HepG2 (cell line): ENCODE results near the gene NXT1. TPM values are rescaled to one million over a fixed set of nuclear protein-coding genes. Genes with fewer than 3 reads are reported as not detected.

Experiments
- FOXP1 ChIP-seq, 2 experiments: fragments of 450-650 bp in 1 of 2; IDR thresholded peaks; 2 replicates each; pipeline ENCODE4 v1.6.1; 2017 to 2018; ENCODE audit warnings: antibody characterized with exemption in 1 of 2
- HNRNPL ChIP-seq: fragments of 200-400 bp; formaldehyde crosslinking; IDR thresholded peaks from 2 replicates; pipeline ENCODE4 v1.6.1; 2017; ENCODE audit warnings: mild to moderate bottlenecking, low read depth, low read length
- HOXD1 ChIP-seq: sonication (generic); formaldehyde crosslinking; IDR thresholded peaks from 2 replicates; pipeline ENCODE4 v1.5.0; 2020; ENCODE audit warnings: missing genetic modification reagents
- KDM4B ChIP-seq: sonication (generic); formaldehyde crosslinking; IDR thresholded peaks from 2 replicates; pipeline ENCODE4 v1.4.0; 2020; ENCODE audit warnings: missing genetic modification reagents
- MBD4 ChIP-seq: IDR thresholded peaks from 2 replicates; pipeline ENCODE4 v1.6.1; 2012; ENCODE audit warnings: low read length, inconsistent platforms, borderline replicate concordance
- MED13 ChIP-seq: sonication (generic); formaldehyde crosslinking; IDR thresholded peaks from 2 replicates; pipeline ENCODE4 v1.5.0; 2020; ENCODE audit warnings: missing genetic modification reagents
- MXI1 ChIP-seq: IDR thresholded peaks from 3 replicates; pipeline ENCODE4 v1.6.1; 2012; ENCODE audit warnings: low read depth, low read length, inconsistent platforms, borderline replicate concordance
- NAIF1 ChIP-seq: sonication (generic); formaldehyde crosslinking; IDR thresholded peaks from 2 replicates; pipeline ENCODE4 v1.5.0; 2020; ENCODE audit warnings: mild to moderate bottlenecking, missing genetic modification reagents, borderline replicate concordance
- NFYC ChIP-seq: IDR thresholded peaks from 2 replicates; pipeline ENCODE4 v1.6.1; 2016; ENCODE audit warnings: missing genetic modification reagents, missing compliant biosample characterization
- RORA ChIP-seq: sonication (generic); formaldehyde crosslinking; IDR thresholded peaks from 2 replicates; pipeline ENCODE4 v1.5.0; 2020; ENCODE audit warnings: mild to moderate bottlenecking, missing genetic modification reagents, moderate library complexity
- THAP11 ChIP-seq: IDR thresholded peaks from 2 replicates; pipeline ENCODE4 v1.6.1; 2016; ENCODE audit warnings: missing biosample characterization, missing genetic modification reagents
- XBP1 ChIP-seq: sonication (generic); formaldehyde crosslinking; IDR thresholded peaks from 2 replicates; pipeline ENCODE4 v1.5.0; 2020; ENCODE audit warnings: missing genetic modification reagents
- ZHX2 ChIP-seq, 2 experiments: sonication (generic) in 1 of 2; formaldehyde crosslinking in 1 of 2; IDR thresholded peaks; 2 replicates each; pipeline versions ENCODE4 v1.6.1 to v1.9.0; 2014 to 2022; ENCODE audit warnings: antibody characterized with exemption in 1 of 2, borderline replicate concordance in 1 of 2, inconsistent platforms in 1 of 2, low read depth in 1 of 2, missing genetic modification reagents in 1 of 2
- ZNF12 ChIP-seq: sonication (generic); formaldehyde crosslinking; IDR thresholded peaks from 2 replicates; pipeline ENCODE4 v1.5.0; 2020; ENCODE audit warnings: missing genetic modification reagents
- ZNF317 ChIP-seq: sonication (generic); formaldehyde crosslinking; IDR thresholded peaks from 2 replicates; pipeline ENCODE4 v1.5.0; 2020; ENCODE audit warnings: mild to moderate bottlenecking, missing genetic modification reagents
- ZNF709 ChIP-seq: sonication (generic); formaldehyde crosslinking; IDR thresholded peaks from 2 replicates; pipeline ENCODE4 v1.5.0; 2020; ENCODE audit warnings: mild to moderate bottlenecking, missing genetic modification reagents
- ZNF761 ChIP-seq: sonication (generic); formaldehyde crosslinking; conservative IDR thresholded peaks from 2 replicates; pipeline ENCODE4 v1.4.0; 2020; ENCODE audit warnings: mild to moderate bottlenecking, missing genetic modification reagents
- ZNF878 ChIP-seq: sonication (generic); formaldehyde crosslinking; IDR thresholded peaks from 2 replicates; pipeline ENCODE4 v1.8.1; 2023; ENCODE audit warnings: mild to moderate bottlenecking, missing genetic modification reagents, moderate library complexity
- polyA plus RNA-seq, 8 experiments: library from polyadenylated mRNA; depleted of rRNA in 3 of 8; stranded (reverse) in 7 of 8; unstranded in 1 of 8; fragments of >200 nt; fragmentation: Illumina TruSeq in 4 of 8; extraction: Trizol in 4 of 8; gene quantifications; 2 replicates each; pipeline versions ENCODE4 v1.2.1 to v1.2.3, GENCODE V29; 2011 to 2016; ENCODE audit warnings: low read depth in 4 of 8, missing spikeins in 1 of 8, mixed read lengths in 1 of 8; ENCODE audit not compliant: insufficient read depth in 1 of 8
- total RNA-seq, 5 experiments: library from RNA; depleted of rRNA; stranded (reverse); fragments of >200 nt; fragmentation: Illumina TruSeq; extraction: Trizol; gene quantifications; 2 replicates each; pipeline ENCODE4 v1.2.3, GENCODE V29; 2016; ENCODE audit warnings: low read depth in 1 of 5
- TF ChIP-seq, protein P1 (sequence below): sonication (generic); formaldehyde crosslinking; IDR thresholded peaks from 2 replicates; pipeline ENCODE4 v1.4.0; 2020; ENCODE audit warnings: missing genetic modification reagents, borderline replicate concordance

NXT1 gene
- total and polyA plus RNA-seq, 2 of the 13 experiments (the other 11 are each of a cell fraction or from before 2014, with no cell fraction given): 35.6 to 65.9 TPM

DNA sequence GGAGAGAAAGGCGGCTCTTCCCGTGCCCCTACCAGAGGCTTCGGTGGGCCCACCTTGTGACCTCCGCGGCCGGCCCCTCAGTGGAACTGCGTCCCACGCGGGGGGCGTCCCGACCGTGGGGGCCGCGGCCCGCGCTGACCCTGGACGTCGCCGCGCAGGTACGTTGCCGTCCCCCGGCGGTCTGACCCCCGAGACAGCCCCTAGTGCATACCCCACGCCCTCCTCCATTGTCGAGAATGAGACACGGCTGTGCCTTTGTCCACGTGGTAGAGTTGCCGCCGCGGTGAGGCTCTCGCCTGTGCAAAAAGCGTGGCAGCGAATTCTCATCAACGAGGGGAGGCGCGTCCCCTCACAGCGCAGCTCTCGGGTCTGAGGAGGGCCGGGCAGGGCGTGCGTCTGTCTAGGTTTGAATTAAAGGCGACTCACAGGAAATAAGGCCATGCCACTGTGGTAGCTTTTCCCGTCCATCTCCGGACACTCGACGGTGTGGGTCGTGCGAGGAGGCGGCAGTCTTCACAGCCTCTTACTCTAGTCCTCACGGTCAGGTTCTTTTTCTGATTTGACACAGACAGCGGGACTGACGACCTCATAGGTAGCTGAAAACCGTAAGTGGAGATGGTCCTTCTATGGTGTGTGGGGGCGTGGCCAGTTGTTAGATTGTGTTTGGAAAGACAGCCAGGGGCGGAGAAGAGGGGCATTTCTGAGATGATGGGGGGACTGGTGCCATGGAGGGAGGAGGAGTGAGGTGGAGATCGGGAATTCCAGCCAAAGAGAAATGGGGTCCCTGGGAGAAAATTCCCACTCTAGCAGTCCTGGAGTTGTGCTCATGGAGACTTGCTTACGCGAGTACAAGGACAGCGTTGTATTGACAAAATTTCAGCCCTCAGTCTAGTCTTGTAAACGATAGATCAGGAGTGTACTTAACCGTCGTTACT, 580 bp downstream of the NXT1 start (continued):
- TF ChIP-seq MED13 (CRISPR knock-in tag): no peak; the same call in 1 of the 2 replicates
- no peak for TF ChIP-seq ZNF878 (CRISPR knock-in tag)
- no peak for TF ChIP-seq NFYC (CRISPR knock-in tag)
- no peak; the same call in 1 of the 2 replicates for TF ChIP-seq ZNF761 (CRISPR knock-in tag)
- TF ChIP-seq KDM4B (CRISPR knock-in tag): no peak
- peak; percentile 69; the same call in 1 of the 2 replicates for TF ChIP-seq ZNF317 (CRISPR knock-in tag)
- TF ChIP-seq ZNF709 (CRISPR knock-in tag): no peak; the same call in 1 of the 2 replicates
- TF ChIP-seq THAP11 (CRISPR knock-in tag): no peak
- TF ChIP-seq FOXP1 (IDR thresholded peaks at IDR 0.05): no peak
- no peak for TF ChIP-seq FOXP1 (CRISPR knock-in tag; IDR thresholded peaks at IDR 0.05)
- TF ChIP-seq NAIF1: peak; percentile 85; the same call in 1 of the 2 replicates
- 0 out of 2 replicates have a peak, but pooled peaks have one; percentile 31 for TF ChIP-seq HNRNPL
- TF ChIP-seq HOXD1 (CRISPR knock-in tag): no peak; the same call in 1 of the 2 replicates
- TF ChIP-seq, protein P1, sequence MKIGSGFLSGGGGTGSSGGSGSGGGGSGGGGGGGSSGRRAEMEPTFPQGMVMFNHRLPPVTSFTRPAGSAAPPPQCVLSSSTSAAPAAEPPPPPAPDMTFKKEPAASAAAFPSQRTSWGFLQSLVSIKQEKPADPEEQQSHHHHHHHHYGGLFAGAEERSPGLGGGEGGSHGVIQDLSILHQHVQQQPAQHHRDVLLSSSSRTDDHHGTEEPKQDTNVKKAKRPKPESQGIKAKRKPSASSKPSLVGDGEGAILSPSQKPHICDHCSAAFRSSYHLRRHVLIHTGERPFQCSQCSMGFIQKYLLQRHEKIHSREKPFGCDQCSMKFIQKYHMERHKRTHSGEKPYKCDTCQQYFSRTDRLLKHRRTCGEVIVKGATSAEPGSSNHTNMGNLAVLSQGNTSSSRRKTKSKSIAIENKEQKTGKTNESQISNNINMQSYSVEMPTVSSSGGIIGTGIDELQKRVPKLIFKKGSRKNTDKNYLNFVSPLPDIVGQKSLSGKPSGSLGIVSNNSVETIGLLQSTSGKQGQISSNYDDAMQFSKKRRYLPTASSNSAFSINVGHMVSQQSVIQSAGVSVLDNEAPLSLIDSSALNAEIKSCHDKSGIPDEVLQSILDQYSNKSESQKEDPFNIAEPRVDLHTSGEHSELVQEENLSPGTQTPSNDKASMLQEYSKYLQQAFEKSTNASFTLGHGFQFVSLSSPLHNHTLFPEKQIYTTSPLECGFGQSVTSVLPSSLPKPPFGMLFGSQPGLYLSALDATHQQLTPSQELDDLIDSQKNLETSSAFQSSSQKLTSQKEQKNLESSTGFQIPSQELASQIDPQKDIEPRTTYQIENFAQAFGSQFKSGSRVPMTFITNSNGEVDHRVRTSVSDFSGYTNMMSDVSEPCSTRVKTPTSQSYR (CRISPR knock-in tag): no peak; the same call in 1 of the 2 replicates
- TF ChIP-seq ZNF12: no peak
- TF ChIP-seq RORA (CRISPR knock-in tag): no peak
- no peak for TF ChIP-seq XBP1 (CRISPR knock-in tag)
- no peak for TF ChIP-seq ZHX2 (IDR thresholded peaks at IDR 0.05; ENCODE audit: low read depth)
- TF ChIP-seq ZHX2 (CRISPR knock-in tag; IDR thresholded peaks at IDR 0.05; ENCODE audit: borderline replicate concordance): no peak
- TF ChIP-seq MBD4: no peak
- peak; percentile 67; the same call in 2 of the 3 replicates for TF ChIP-seq MXI1
